RCC 7860 (cell line): ENCODE results near the gene HPCAL1.

Experiments
- DNase-seq: peaks from one replicate; pipeline ENCODE4 v3.0.0-alpha.2; 2015; ENCODE audit warnings: low spot score
- FAIRE-seq: peaks from 2 replicates; lab custom pipeline; 2012; peaks lifted over from hg19 to GRCh38; lab: Jason Lieb, UNC

HPCAL1 gene

DNA sequence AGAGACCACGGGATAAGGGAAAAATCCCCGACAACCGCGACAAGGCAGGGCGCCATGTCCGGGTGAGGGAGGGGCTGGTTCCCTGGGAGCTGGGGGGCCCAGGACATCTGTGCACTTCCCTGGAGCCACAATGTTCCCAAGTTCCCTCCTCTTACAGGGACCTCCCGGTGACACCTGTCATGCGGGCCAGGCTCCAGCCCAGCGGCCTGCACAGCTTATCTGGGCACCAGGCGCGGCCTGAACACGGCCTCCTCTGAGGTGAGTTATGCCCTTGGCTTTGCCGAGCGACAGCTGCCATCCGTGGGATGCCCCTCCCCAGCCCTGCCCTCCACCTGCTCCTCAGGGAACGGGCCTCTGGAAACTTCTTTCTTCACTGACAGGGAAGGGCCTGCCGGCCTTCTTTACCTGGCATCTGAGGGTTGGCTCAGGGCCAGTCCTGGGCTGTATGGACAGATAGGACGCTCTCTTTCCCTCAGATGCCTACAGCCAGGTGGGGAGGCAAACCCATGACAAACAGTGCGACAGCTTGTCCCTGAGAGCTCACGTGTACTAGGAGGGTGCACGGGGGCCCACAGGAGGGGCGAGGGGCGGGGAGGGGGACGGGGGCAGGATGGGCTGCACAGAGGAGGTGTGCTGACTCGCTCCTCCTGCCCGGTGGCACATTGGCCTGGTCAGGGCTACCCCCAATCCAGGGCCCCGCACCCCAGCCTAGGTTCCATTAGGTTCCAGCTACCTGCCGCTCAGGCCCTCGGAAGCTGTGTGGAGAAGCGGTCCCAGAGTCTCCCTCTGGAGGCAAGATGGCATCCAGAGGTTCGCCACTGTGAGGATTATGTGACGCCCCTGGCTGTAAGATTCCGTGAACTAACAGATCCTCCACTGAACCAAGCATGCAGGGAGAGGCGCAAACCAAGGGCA lies 34.9 kb upstream of the HPCAL1 start:
- DNase-seq (no peak), FAIRE-seq (no peak)

DNA sequence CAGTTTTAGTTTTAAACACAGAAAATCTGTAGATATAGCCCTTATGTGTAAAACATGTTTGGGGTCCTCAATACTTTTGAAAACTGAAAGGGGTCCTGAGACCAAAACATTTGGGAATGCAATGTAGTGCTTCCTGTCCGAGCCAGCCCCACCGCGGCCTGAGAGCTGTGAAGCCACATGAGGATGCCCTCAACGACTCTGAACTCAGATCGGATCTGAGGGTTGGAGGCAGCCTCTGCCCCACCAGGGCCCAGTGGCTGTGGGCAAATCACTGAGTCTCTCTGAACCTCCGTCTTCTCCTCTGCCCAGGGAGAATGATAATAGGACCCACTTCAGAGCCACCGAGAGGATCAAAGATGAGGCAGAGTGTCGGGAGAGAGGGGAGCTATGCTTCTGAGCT lies 33.4 kb upstream of the HPCAL1 start:
- no peak for FAIRE-seq
- DNase-seq, result no peak

DNA sequence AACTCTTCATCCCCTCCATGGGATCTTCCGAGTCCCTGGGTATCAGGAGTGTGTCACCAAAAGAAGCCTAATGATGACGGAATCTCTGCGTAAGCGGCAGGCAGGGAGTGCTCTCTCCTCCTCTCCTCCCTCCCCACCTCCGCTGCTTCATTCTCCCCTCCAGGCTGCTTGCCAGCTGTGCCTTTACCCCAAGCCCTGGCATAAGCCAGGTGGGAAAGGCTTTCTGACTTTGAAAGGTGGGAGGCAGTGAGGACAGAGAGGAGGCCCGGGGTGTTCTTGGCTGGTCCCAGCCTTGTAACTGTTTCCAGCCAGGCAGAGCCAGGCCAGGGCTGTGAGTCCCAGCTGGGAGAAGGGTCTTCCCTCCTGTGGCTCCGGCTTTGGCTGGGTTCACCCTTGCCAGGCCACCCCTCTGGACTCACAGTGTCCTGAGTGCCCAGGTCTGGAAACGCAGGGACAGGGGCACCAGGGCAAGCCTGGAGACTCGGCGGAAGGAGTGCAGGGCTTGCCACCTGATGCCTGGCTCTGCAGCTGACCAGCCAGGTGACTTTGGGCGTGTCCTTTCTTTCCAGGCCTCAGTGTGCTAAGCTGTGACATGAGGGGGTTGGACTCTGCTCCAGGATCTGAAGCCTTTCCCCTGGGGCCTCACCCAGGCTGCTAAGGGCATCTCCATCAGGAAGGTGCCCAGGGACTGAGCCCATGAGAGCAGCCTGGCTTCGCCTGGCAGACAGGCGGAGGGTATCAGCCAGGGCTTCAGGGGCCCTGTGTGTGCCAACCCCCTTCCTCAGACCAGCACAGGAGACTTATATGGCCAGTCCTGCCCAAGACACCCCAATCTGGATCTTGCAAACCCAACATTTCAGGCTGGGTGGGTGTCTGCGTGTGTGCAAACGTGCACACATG lies 32.7 kb upstream of the HPCAL1 start:
- no peak for DNase-seq
- FAIRE-seq, result no peak

DNA sequence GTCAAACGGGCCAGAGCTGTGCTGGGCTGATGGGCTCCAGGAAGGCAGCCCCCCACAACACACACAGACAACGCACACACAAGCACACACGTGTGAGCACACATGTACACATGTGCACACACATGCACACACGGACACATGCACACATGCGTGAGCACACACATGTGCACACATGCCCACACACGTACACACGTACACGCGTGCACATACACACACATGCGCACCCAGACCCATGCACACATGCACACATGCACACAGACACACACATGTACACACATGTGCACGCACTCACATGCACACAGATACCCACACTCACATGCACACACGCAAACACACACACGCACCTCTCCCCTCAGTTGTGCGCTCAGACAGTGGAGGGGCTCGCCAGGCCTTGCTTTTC lies 31.2 kb upstream of the HPCAL1 start:
- DNase-seq, result no peak
- FAIRE-seq, result no peak

DNA sequence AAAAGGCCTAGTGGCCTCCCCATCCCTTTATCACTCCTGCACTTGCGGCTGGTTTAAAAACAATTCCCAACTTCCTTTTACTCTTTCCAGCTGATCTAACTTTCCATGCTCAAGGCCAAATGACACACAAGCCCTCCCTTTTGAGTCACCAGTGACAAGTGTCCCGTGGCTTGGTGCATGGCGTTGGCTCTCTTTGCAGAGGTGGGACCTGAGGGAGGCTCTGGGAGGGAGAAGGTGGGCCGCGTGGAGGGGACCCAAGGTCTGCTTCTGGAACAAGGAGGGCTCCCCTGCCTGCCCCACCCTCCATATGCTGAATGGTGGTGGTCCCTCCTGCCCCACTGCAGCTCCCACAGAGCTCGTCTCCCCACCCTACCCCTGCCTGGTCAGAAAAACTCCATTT lies 30.8 kb upstream of the HPCAL1 start:
- FAIRE-seq (no peak), DNase-seq (no peak)

DNA sequence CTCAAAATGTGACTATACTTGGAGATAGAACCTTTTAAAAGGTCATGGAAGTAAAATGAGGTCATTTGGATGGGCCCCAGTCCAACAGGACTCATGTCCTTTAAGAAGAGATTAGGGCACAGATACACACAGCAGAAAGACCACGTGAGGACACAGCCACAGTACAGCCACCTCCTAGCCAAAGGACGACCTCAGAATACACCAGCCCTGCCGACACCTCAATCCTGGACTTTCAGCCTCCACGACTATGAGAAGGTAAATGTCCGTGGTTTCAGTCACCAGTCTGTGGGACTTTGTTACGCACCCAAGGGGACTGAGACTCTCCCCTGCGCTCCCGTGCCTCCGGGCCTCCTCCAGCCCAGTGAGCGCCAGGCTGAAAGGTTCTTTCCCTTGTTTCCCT lies 30.2 kb upstream of the HPCAL1 start:
- FAIRE-seq (no peak), DNase-seq (no peak)

DNA sequence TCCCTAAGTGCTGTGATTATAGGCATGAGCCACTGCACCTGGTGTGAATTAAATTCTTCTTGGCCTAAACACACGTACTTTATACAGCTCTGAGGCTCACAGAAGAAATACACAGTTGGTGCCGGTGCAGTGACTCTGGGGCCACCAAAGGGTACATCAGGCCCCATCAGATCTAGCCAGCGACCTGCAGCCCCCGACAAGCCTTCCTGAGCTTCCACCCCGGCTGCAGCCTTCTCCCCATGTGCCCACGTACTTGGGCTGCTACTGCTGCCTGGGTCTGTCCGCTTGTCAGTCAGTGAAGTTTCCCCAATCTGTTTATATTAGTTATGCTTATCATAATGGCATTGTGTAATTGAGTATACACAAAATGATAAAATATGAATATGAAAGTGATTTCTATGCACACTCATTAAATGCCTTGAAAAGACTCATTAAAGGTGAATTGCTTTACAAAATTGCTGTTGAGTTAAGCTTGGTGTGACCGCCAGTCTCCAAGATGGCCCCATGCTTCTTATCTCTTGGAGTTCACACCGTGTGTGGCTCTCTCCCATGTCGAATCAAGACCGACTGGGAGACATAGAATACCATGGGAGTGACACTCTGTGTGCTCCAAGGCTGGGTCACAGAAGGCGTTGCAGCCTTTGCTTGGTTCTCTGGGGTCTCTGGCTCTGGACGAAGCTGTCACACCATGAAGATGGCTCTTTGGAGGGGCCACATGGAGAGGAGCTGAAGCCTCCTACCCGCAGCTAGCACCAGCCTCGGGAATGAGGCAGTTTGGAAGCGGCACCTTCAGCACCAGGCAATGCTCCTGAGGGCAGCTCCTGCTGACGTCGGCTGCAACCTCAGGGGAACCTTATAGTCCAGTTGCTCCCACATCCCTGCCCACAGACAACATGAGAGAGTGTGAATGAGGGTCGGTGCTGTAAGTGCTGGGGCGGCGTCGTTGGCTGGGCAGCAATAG lies 29.2 kb upstream of the HPCAL1 start:
- DNase-seq, result no peak
- no peak for FAIRE-seq

DNA sequence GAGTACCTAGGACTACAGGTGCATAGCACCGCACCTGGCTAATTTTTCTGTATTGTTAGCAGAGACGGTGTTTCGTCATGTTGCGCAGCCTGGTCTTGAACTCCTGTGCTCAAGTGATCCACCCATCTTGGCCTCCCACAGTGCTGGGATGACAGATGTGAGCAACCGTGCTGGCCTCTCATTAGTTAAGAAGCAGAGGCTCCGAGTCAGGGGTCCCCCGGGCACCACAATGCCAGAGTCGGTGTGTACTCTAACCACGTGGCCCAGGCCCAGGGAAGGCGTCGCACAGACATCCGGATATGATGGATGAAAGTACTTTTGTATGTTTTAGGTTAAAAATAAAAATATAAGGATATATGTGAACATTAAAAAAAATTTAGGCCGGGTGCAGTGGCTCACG lies 28.3 kb upstream of the HPCAL1 start:
- FAIRE-seq (no peak), DNase-seq (no peak)

DNA sequence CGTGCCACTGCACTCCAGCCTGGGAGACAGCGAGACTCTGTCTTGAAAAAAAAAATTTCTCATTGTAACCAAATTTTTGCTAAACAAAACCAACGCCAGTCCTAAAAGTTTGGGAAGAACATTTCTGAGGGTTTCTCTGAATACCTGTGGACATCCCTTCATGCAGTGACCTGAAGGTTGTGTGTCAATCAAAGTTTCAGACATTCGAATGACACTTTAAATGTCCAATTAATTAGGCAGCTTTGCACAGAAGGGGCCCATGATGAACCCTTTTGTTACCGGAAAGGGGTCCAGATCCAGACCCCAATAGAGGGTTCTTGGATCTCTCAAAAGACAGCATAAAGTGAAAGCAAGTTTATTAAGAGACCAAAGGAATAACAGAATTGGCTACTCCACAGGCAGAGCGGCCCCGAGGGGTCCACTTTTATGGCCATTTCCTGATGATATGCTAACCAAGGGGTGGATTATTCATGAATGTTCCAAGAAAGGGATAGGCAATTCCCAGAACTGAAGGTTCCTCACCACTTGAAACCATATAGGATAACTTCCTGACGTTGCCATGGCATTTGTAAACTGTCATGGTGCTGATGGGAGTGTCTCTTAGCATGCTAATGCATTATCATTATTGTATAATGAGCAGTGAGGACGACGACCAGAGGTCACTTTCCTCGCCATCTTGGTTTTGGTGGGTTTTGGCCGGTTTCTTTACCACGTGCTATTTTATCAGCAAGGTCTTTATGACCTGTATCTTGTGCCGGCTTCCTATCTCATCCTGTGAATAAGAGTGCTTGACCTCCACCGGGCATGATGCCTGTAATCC lies 27.5 kb upstream of the HPCAL1 start:
- DNase-seq (no peak), FAIRE-seq (no peak)

DNA sequence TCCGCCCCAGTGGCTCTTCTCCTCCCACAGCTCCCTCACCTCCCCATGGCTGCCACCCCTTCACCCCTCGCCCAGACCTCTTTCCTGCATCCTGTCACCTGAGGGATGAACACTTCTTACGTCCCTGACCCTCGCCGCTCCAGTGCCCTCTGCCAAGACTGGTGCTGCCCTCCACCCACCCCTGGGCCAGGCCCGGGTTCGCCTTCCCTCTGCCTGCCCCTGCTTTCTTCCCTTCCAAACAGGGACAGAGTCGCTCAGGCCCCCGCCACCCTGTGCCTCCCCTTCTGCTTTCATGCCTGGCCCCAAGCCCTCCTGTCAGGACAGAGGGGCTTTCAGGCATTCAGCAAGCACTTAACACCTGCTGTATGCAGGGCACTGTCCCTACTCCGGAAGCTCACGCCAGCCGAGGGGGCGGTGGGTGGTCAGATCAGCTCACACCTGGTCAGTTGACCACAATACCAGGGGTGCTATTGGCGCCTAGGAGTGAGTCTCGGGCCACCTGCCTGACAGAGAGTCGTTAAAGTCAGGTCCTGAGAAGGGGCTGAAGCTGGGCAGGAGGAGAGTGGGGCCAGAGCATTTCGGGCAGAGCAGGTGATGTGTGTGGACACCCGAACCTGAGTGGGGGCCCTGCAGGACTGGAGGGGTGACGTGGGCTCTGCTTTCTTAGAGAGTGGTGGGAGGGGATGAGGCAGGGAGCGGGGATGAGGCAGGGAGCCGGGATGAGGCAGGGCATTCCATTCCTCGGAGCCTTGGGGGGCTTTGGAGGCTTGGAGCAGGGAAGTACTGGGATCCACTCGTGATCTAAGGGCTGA lies 26.0 kb upstream of the HPCAL1 start:
- FAIRE-seq (no peak), DNase-seq (no peak)

DNA sequence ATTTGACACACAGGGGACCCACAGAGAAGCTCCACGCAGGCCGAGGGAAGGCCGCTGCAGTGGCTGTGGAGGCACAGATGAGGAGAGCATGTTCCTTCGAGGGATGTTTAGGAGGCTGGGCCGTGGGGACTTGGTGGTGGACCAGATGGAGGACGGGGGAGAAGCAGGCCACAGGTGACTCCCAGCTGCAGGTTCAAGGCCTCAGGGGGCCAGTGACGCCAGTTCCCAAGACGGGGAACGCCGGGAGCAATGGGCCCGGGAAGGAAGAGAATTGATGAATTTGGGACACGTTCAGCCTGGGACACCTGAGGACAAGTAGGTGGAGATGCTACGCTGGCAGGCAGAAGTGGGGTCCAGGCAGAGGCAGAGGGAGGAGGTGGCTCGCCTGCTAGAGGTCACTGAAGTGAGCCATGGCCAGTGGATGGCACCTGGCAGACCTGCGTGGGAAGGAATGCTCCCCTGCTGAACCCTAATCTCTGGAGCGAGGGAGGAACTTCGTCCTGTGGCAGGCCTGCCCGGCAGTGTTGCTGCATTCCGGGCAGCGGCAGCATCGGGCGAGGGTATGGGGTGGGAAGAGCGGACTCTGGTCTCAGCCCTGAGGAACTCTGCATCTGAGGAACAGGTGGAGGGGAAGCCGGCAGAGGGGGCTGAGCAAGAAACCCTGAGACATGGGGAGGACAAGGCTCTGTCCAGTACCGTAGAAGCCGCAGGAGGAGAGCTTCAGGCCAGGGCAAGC lies 25.2 kb upstream of the HPCAL1 start:
- FAIRE-seq (no peak), DNase-seq (no peak)

DNA sequence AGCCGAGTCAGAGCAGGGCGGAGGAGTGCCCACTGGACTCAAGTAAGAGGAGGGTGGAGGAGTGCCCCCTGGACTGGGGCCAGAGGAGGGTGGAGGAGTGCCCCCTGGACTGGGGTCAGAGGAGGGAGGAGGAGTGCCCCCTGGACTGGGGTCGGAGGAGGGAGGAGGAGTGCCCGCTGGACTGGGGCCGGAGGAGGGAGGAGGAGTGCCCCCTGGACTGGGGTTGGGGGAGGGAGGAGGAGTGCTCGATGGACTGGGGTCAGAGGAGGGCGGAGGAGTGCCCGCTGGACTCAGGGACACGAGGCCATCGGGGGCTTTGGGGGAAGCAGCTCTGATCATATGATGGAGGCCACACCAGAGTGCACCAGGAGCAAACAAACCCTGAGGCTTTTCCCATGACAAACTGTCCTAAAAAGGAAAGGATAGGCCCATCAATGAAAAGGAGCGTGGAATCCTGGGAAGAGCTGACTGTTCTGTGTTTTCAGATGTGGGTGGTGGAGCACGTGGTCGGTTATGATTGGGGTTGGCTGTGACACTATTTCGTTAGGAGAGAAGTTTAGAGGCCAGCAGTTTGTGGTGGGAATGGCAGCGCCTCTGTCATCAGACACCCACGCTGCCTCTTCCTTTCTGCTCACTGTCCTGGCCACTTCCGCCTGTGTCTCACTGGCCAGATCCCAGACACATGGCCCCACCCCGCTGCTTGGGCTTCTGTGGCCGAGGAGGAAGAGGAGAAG lies 24.5 kb upstream of the HPCAL1 start:
- FAIRE-seq, result peak; percentile 93

DNA sequence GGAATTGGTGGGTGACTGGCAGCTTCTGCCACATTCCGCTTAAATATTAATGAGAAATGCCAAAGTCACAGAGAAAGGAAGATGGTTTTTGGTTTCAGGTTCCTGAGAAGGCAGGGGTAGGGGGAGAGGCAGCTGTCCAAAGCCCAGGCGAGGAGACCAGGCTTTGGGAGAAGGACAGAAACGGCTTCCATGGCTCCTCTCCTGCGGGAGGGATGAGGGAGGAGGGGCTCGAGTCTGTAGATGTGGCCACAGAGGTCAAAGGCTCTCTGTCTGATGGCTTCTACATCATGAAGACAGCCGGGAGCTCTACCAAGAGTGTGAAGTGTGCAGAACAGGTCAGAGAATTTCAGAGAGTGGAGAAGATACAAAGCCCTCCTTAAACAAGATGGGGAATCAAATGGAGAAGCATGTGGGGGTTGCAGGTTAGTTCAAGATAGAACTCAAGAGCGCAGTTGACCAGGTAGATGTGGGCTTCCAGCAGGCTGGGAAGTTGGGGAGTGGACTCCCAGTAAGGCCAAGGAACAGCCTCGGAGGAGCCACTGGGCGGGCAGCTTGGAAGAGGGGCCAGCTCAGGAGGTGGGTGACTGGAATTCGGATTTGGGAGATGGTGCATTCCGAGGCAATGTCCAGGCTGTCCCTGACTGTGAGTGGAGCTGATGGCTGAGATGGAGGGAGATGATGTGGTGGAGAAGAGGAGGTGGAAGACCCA lies 23.8 kb upstream of the HPCAL1 start:
- DNase-seq (no peak), FAIRE-seq (no peak)

More for the DNA sequence above, 24.5 kb upstream of the HPCAL1 start:
- peak; percentile 99 for DNase-seq

DNA sequence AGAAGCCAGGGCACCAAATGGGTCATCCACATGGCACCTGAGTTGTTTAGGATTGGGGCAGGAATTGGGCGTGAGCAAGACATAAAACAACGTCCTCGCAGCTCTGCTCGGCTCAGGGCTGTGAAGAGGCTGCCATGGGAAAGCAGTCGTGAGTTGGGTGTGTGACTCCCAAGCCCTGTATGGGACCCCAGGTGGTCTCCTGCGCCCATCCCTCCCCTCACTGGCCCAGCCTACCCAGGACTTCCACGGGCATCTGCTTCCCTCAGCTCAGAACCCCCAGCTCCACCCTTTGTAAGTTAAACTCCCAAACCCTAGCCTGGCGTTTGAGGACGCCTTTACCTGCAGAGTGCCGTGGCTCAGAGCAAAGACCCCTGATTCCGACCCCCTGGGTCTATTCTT lies 23.2 kb upstream of the HPCAL1 start:
- no peak for DNase-seq
- no peak for FAIRE-seq

DNA sequence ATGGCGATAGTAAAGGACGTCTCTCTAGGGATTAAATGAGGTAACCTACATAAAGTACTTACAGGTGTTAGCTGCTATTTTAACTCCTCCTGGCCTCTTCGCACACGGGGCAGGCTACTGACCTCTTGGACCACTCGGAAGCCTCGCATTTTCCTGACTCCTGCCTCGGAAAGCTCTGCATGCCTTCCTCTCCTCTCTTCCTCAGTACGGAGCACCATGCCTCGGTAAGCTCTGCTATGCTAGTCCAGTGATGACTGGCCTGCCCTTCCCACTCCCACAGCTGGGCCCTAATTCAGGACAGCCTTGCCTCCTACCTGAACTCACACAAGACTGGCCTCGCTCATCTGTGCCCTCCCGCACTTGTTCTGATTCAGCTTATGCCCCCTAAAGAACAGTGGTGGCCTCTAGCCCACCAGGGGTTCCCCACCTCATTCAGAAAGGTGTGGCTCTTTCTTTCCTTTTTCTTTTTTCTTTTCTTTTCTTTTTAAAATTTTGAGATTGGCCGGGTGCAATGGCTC lies 22.7 kb upstream of the HPCAL1 start:
- FAIRE-seq, result no peak
- no peak for DNase-seq

DNA sequence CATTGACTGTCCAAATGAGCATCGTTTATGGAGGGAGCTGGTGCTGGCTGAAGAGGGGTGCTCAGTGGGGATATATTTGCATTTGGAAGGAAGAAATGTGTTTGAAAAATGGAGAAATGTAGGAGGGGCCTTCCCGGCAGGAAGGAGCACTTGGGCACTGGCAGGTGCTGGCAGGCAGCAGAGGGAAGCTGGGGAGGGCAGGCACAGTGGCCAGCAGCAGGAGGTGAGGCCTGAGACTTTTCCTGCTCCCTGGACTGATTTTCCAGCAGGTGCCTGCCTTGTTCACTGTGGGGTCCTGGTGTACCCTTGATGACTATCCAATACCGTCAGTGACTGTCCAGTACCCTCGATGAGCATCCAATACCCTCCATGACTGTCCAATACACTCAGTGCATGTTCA lies 20.8 kb upstream of the HPCAL1 start:
- DNase-seq, result no peak
- no peak for FAIRE-seq

DNA sequence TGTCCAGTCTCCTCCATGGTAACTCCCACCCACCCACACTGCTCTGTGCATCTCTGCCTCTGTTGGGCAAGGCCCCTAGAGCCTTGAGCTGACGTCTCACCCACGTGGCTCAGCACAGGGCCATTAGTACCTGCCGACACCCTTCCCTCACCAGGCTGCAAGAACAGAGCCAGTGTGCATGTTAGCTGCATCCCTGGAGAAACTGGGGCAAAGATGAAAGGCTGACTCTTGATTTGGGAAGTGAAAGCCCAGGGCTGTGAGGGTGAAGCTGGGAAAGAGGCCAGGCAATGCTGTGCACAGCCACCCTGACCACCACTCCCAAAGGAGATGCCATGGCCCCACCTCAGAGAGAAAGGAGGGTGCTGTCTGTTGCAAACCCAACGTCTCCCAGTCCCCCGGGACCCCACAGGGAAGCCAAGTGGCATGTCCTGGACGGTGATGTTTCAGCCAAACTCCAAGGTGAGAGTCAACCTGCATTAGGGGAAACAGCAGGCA lies 20.0 kb upstream of the HPCAL1 start:
- DNase-seq (no peak), FAIRE-seq (no peak)
